CD4-positive, alpha-beta T cell (primary cell): Measurements from ENCODE around the gene ZBTB24. TPM values are rescaled to one million over a fixed set of nuclear protein-coding genes. Genes with fewer than 3 reads are reported as not detected.

Experiments used
- ATAC-seq: fragments of 200-7000 bp; cut with Tn5 transposase; one replicate; pipeline ENCODE4 v1.10.0; 2022; ENCODE audit warnings: mild to moderate bottlenecking; ENCODE audit not compliant: poor library complexity
- CTCF ChIA-PET: fragments of 350-600 bp; sonication (Branson Sonifier 250); formaldehyde crosslinking; loops from one replicate; lab custom pipeline; 2021; ENCODE audit warnings: antibody characterized with exemption, inconsistent platforms; lab: Charles Lee
- POLR2A ChIA-PET: fragments of 350-600 bp; sonication (Branson Sonifier 250); formaldehyde crosslinking; loops from one replicate; lab custom pipeline; 2021; ENCODE audit warnings: antibody characterized with exemption, inconsistent platforms; lab: Charles Lee
- DNase-seq, 14 experiments: peaks; one replicate each; pipeline ENCODE4 v3.0.0-alpha.2; 2013 to 2020; ENCODE audit warnings: mixed read lengths in 2 of 14
- H3K27ac ChIP-seq, 2 donors: one replicate each; pipeline versions ENCODE4 v1.5.1 to v1.7.0; 2013; ENCODE audit warnings: low read length in 2 of 2, low read depth in 1 of 2, mild to moderate bottlenecking in 1 of 2
- H3K27me3 ChIP-seq, 2 experiments: 1 replicate in 1 of 2; 2 replicates in 1 of 2; pipeline versions ENCODE4 v1.6.1 to v1.7.0; 2013; ENCODE audit warnings: low read length in 2 of 2, control low read depth in 1 of 2, mild to moderate bottlenecking in 1 of 2, moderate library complexity in 1 of 2; ENCODE audit not compliant: insufficient read depth in 2 of 2, control insufficient read depth in 1 of 2
- H3K36me3 ChIP-seq: one replicate; pipeline ENCODE4 v1.6.1; 2013; ENCODE audit warnings: low read length, control low read depth; ENCODE audit not compliant: insufficient read depth
- H3K4me1 ChIP-seq: one replicate; pipeline ENCODE4 v1.6.1; 2013; ENCODE audit warnings: low read length, control low read depth; ENCODE audit not compliant: insufficient read depth
- H3K4me3 ChIP-seq: one replicate; pipeline ENCODE4 v1.5.1; 2013; ENCODE audit warnings: mild to moderate bottlenecking, low read length, moderate library complexity
- H3K9me3 ChIP-seq, 2 experiments: 1 replicate in 1 of 2; 2 replicates in 1 of 2; pipeline versions ENCODE4 v1.6.1 to v1.7.0; 2013; ENCODE audit warnings: low read length in 2 of 2, mild to moderate bottlenecking in 2 of 2, control low read depth in 1 of 2, moderate library complexity in 1 of 2; ENCODE audit not compliant: control insufficient read depth in 1 of 2, insufficient read depth in 1 of 2
- H3K27ac Mint-ChIP-seq: one replicate; pipeline ENCODE4 v1.8.0; 2020; ENCODE audit warnings: mixed read lengths
- H3K27me3 Mint-ChIP-seq: one replicate; pipeline ENCODE4 v1.8.0; 2021; ENCODE audit warnings: mixed read lengths
- H3K36me3 Mint-ChIP-seq: one replicate; pipeline ENCODE4 v1.8.0; 2021; ENCODE audit warnings: low read depth, mixed read lengths
- H3K4me1 Mint-ChIP-seq: one replicate; pipeline ENCODE4 v1.8.0; 2021; ENCODE audit warnings: low read depth, mixed read lengths
- H3K4me3 Mint-ChIP-seq: one replicate; pipeline ENCODE4 v1.8.0; 2020; ENCODE audit warnings: mild to moderate bottlenecking, mixed read lengths
- H3K9me3 Mint-ChIP-seq: one replicate; pipeline ENCODE4 v1.8.0; 2020; ENCODE audit warnings: mixed read lengths
- CTCF ChIP-seq: fragments of 200-600 bp; IDR thresholded peaks from one replicate; pipeline ENCODE4 v1.8.0; 2022; ENCODE audit warnings: antibody characterized with exemption, mild to moderate bottlenecking
- intact Hi-C, 2 experiments: fragments of 100-400 bp; cut with DNase I in 1 of 2; cut with micrococcal nuclease in 1 of 2; formaldehyde crosslinking; loops; one replicate each; pipeline versions ENCODE4 v1.15.1 to v1.9.0; 2023 to 2025; cut with DNase I, micrococcal nuclease
- total RNA-seq, 174 experiments: library from RNA in 2 of 174; stranded (reverse) in 2 of 174; gene quantifications; one replicate each; pipeline ENCODE4 v1.2.3 and lab custom pipeline; 2021 to 2026

The ZBTB24 gene
- total RNA-seq, 2 experiments from 2014 or later, result 10.4 to 10.5 TPM

- H3K4me1 Mint-ChIP-seq, result no peaks in the 10 kb centered on the region
- H3K36me3 ChIP-seq, result no peaks in the 10 kb centered on the region
- H3K27ac Mint-ChIP-seq, result no peak overlapping the region
- no peak for DNase-seq
- H3K27ac ChIP-seq, result no peak overlapping the region
- no peaks in the 10 kb centered on the region for H3K27me3 Mint-ChIP-seq
- H3K27me3 ChIP-seq, result no peaks in the 10 kb centered on the region
- H3K4me3 Mint-ChIP-seq, result no peak overlapping the region
- ChIA-PET POLR2A (no interaction called here), CTCF (no interaction called here)
- ATAC-seq, result no peak
- TF ChIP-seq CTCF, result no peak
- no peaks in the 10 kb centered on the region for H3K9me3 Mint-ChIP-seq
- no peaks in the 10 kb centered on the region for H3K9me3 ChIP-seq
- H3K36me3 Mint-ChIP-seq, result no peaks in the 10 kb centered on the region
- intact Hi-C loops, result no loop called here
- H3K4me1 ChIP-seq, result no peaks in the 10 kb centered on the region
- no peak overlapping the region for H3K4me3 ChIP-seq
These were observed 25.3 kb upstream of the ZBTB24 start for GRCh38 chr6:109508166-109508860.

- Histone ChIP-seq H3K4me3 (no peak overlapping the region), H3K36me3 (no peaks in the 10 kb centered on the region), H3K27me3 (no peaks in the 10 kb centered on the region), H3K9me3 (no peaks in the 10 kb centered on the region), H3K27ac (no peak overlapping the region), H3K4me1 (no peaks in the 10 kb centered on the region)
- CTCF ChIA-PET, result no interaction called here
- Mint-ChIP-seq H3K27ac (no peak overlapping the region), H3K4me1 (no peaks in the 10 kb centered on the region), H3K36me3 (no peaks in the 10 kb centered on the region), H3K4me3 (no peak overlapping the region), H3K9me3 (no peaks in the 10 kb centered on the region), H3K27me3 (no peaks in the 10 kb centered on the region)
- intact Hi-C loops, result no loop called here
- no peak for DNase-seq
- POLR2A ChIA-PET, result no interaction called here
- ATAC-seq, result no peak
- TF ChIP-seq CTCF, result no peak
These were observed 24.6 kb upstream of the ZBTB24 start for GRCh38 chr6:109507490-109508072.

GRCh38 chr6:109506841-109507240 is 23.8 kb upstream of the ZBTB24 start:
- H3K9me3 ChIP-seq, result no peaks in the 10 kb centered on the region
- no peak for TF ChIP-seq CTCF
- no peaks in the 10 kb centered on the region for H3K36me3 ChIP-seq
- Mint-ChIP-seq H3K27me3 (no peaks in the 10 kb centered on the region), H3K27ac (no peak overlapping the region), H3K9me3 (no peaks in the 10 kb centered on the region), H3K36me3 (no peaks in the 10 kb centered on the region), H3K4me1 (no peaks in the 10 kb centered on the region), H3K4me3 (no peak overlapping the region)
- H3K4me3 ChIP-seq, result no peak overlapping the region
- H3K27me3 ChIP-seq, result no peaks in the 10 kb centered on the region
- H3K4me1 ChIP-seq, result no peaks in the 10 kb centered on the region
- H3K27ac ChIP-seq, result no peak overlapping the region
- no peak for DNase-seq
- ATAC-seq, result no peak
- POLR2A ChIA-PET, result no interaction called here
- intact Hi-C loops, result no loop called here
- CTCF ChIA-PET, result no interaction called here
